Mononuclear cell (primary cell): Measurements from ENCODE around the gene NCAPG2. TPM values are rescaled to one million over a fixed set of nuclear protein-coding genes. Genes with fewer than 3 reads are reported as not detected.

Experiments used
- H3K27me3 ChIP-seq: 2 replicates; pipeline ENCODE4 v1.6.0; 2011; ENCODE audit warnings: low read length, control low read depth; ENCODE audit not compliant: insufficient read depth
- H3K4me1 ChIP-seq: 2 replicates; pipeline ENCODE4 v1.5.1; 2011; ENCODE audit warnings: mild to moderate bottlenecking, low read length, control low read depth; ENCODE audit not compliant: insufficient read depth
- H3K4me3 ChIP-seq: 2 replicates; pipeline ENCODE4 v1.5.1; 2011; ENCODE audit warnings: mild to moderate bottlenecking, low read length, moderate library complexity
- H3K9me3 ChIP-seq: 2 replicates; pipeline ENCODE4 v1.5.1; 2011; ENCODE audit warnings: low read depth, mild to moderate bottlenecking, control low read depth, low read length
- total RNA-seq: library from RNA; depleted of rRNA; stranded (reverse); fragments of >200 nt; gene quantifications from one replicate; pipeline ENCODE4 v1.2.3, GENCODE V29; 2012

The NCAPG2 gene
- total RNA-seq, 1 donor: 2.9 TPM

- Histone ChIP-seq H3K27me3 (peaks cover 43% of the 10 kb centered on the region), H3K4me3 (no peak overlapping the region), H3K9me3 (no peaks in the 10 kb centered on the region), H3K4me1 (peaks cover 8% of the 10 kb centered on the region)
Measured at GRCh38 chr7:158585721-158586498, 118.7 kb downstream of the NCAPG2 start.

GRCh38 chr7:158584407-158584806, 120.2 kb downstream of the NCAPG2 start:
- H3K4me3 ChIP-seq: no peak overlapping the region
- H3K27me3 ChIP-seq: peaks cover 43% of the 10 kb centered on the region
- peaks cover 8% of the 10 kb centered on the region for H3K4me1 ChIP-seq
- H3K9me3 ChIP-seq: peaks cover 8% of the 10 kb centered on the region

- H3K4me3 ChIP-seq: no peak overlapping the region
- H3K27me3 ChIP-seq: peaks cover 42% of the 10 kb centered on the region
- peaks cover 8% of the 10 kb centered on the region for H3K4me1 ChIP-seq
Measured at GRCh38 chr7:158583810-158584209, 120.8 kb downstream of the NCAPG2 start.

GRCh38 chr7:158583143-158583542, 121.5 kb downstream of the NCAPG2 start:
- peaks cover 39% of the 10 kb centered on the region for H3K27me3 ChIP-seq
- H3K4me3 ChIP-seq: no peak overlapping the region
- H3K9me3 ChIP-seq: peaks cover 8% of the 10 kb centered on the region
- peaks cover 8% of the 10 kb centered on the region for H3K4me1 ChIP-seq

More at GRCh38 chr7:158583810-158584209, 120.8 kb downstream of the NCAPG2 start:
- peaks cover 8% of the 10 kb centered on the region for H3K9me3 ChIP-seq

- peaks cover 8% of the 10 kb centered on the region for H3K9me3 ChIP-seq
- H3K27me3 ChIP-seq: peaks cover 39% of the 10 kb centered on the region
- no peak overlapping the region for H3K4me3 ChIP-seq
Measured at GRCh38 chr7:158582089-158582456, 122.5 kb downstream of the NCAPG2 start.

GRCh38 chr7:158581440-158582088, 123.0 kb downstream of the NCAPG2 start:
- Histone ChIP-seq H3K4me3 (no peak overlapping the region), H3K9me3 (peaks cover 8% of the 10 kb centered on the region), H3K27me3 (peaks cover 38% of the 10 kb centered on the region), H3K4me1 (peaks cover 6% of the 10 kb centered on the region)

More at GRCh38 chr7:158582089-158582456, 122.5 kb downstream of the NCAPG2 start:
- H3K4me1 ChIP-seq: peaks cover 8% of the 10 kb centered on the region

Other genes starting within 250 kb of the NCAPG2 start
- 0.31 TPM for gene PTPRN2, start 117.0 kb downstream of the NCAPG2 start, total RNA-seq
- 145 TPM for gene ESYT2, start 124.7 kb upstream of the NCAPG2 start, total RNA-seq
- gene DYNC2I1, start 151.8 kb upstream of the NCAPG2 start, total RNA-seq: 5.5 TPM